Ishikawa (cell line): ENCODE data around the gene RTKN.

ENCODE experiments used
- CEBPB ChIP-seq: IDR thresholded peaks from 2 replicates; pipeline ENCODE4 v1.6.1; 2012
- CREB1 ChIP-seq: IDR thresholded peaks from 2 replicates; pipeline ENCODE4 v1.6.1; 2012; ENCODE audit warnings: low read depth
- EGR1 ChIP-seq: IDR thresholded peaks from 2 replicates; pipeline ENCODE4 v1.6.1; 2012
- EP300 ChIP-seq: IDR thresholded peaks from 2 replicates; pipeline ENCODE4 v1.6.1; 2012; ENCODE audit warnings: borderline replicate concordance
- FOXM1 ChIP-seq: IDR thresholded peaks from 2 replicates; pipeline ENCODE4 v1.6.1; 2012; ENCODE audit warnings: low read depth, borderline replicate concordance
- MAX ChIP-seq: IDR thresholded peaks from 2 replicates; pipeline ENCODE4 v1.6.1; 2012
- NFIC ChIP-seq: IDR thresholded peaks from 2 replicates; pipeline ENCODE4 v1.6.1; 2012
- RAD21 ChIP-seq: IDR thresholded peaks from 2 replicates; pipeline ENCODE4 v1.6.1; 2012; ENCODE audit warnings: low read depth
- REST ChIP-seq: IDR thresholded peaks from 2 replicates; pipeline ENCODE4 v1.6.1; 2012; ENCODE audit warnings: low read depth, mild to moderate bottlenecking
- TAF1 ChIP-seq: IDR thresholded peaks from 2 replicates; pipeline ENCODE4 v1.6.1; 2012; ENCODE audit warnings: low read depth, mild to moderate bottlenecking
- TCF12 ChIP-seq: IDR thresholded peaks from 2 replicates; pipeline ENCODE4 v1.6.1; 2012; ENCODE audit warnings: low read depth
- TEAD4 ChIP-seq: IDR thresholded peaks from 2 replicates; pipeline ENCODE4 v1.6.1; 2012
- USF1 ChIP-seq: IDR thresholded peaks from 2 replicates; pipeline ENCODE4 v1.6.1; 2012
- YY1 ChIP-seq: IDR thresholded peaks from 2 replicates; pipeline ENCODE4 v1.6.1; 2012; ENCODE audit warnings: low read depth
- ZBTB7A ChIP-seq: IDR thresholded peaks from 2 replicates; pipeline ENCODE4 v1.6.1; 2012; ENCODE audit warnings: low read depth

Gene RTKN

GRCh38 chr2:74407682-74408081 lies 34.1 kb downstream of the RTKN start:
- TF ChIP-seq CREB1 (no peak), EP300 (no peak), RAD21 (no peak), REST (no peak), CEBPB (no peak), ZBTB7A (no peak), NFIC (no peak), YY1 (no peak)

DNA sequence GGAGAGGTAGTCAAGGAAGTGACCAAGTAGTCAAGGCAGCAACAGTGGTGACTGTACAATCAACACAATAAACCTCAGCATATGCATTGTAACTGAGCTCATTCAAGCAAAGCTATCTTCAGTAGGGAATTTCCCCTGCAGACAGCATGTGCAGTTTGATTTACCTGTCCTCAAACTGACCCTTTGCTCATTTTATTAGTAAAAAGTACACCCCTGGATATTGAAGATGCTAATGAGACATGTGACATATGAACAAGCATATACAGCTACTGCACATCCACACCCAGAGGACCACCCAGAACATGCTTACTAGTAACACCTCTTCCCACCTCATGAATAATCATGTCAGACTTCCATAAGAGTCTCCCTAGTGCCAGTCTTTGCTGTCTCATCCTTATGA lies 35.7 kb downstream of the RTKN start:
- TF ChIP-seq YY1 = no peak
- TF ChIP-seq TAF1 = no peak
- TF ChIP-seq CEBPB = no peak
- TF ChIP-seq EP300 = no peak
- TF ChIP-seq FOXM1 = no peak
- TF ChIP-seq EGR1 = no peak
- no peak for TF ChIP-seq USF1
- no peak for TF ChIP-seq RAD21
- no peak for TF ChIP-seq TEAD4
- TF ChIP-seq REST = no peak
- TF ChIP-seq TCF12 = no peak
- no peak for TF ChIP-seq NFIC
- TF ChIP-seq ZBTB7A = no peak

DNA sequence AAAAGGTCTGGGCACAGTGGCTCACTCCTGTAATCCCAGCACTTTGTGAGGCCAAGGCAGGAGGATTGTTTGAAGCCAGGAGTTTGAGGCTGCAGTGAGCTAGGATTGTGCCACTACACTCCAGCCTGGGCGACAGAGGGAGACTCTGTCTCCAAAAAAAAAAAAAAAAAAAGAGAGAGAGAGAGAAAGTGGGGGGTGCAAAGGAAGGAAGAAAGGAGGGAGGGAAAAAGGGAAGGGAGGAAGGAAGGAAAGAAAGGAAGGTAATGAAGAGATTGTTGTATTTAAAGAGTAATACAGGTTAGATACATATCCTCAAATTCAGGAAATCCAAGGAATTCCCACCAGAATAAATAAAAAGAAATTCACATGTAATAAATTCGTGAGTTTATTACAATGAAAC lies 39.8 kb downstream of the RTKN start:
- TF ChIP-seq YY1 (no peak), REST (no peak), EGR1 (no peak), TCF12 (no peak), TEAD4 (no peak), TAF1 (no peak), NFIC (no peak), MAX (no peak), FOXM1 (no peak), USF1 (no peak), CEBPB (no peak), CREB1 (no peak), EP300 (no peak), ZBTB7A (no peak), RAD21 (no peak)

GRCh38 chr2:74399785-74400184 lies 42.0 kb downstream of the RTKN start:
- TF ChIP-seq EP300 = no peak
- peak; percentile 58 for TF ChIP-seq RAD21

DNA sequence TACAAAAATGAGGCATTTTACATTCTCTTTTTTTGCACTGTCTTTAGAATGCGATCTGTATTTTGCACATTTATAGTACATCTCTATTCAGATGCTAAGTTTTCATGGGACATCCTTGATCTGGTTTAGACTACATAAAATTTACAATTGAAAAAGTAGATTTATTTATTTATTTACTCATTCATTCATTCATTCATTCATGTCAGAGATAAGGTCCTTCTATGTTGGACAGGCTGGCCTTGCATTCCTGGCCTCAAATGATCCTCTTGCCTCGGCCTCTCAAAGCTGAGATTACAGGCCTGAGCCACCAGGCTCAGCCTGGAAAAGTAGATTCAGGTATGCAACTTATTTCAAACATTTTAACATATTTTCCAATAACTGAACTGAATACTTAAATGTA lies 45.6 kb downstream of the RTKN start:
- TF ChIP-seq TAF1 (no peak), NFIC (no peak), CREB1 (no peak), YY1 (no peak), RAD21 (no peak), CEBPB (no peak), REST (no peak), TCF12 (no peak), ZBTB7A (no peak)
